Mesenchymal stem cell (in vitro differentiated cells and primary cell): ENCODE measurements around the gene TMEM63C.

Experiments
- DNase-seq: peaks from one replicate; pipeline ENCODE4 v3.0.0-alpha.2; 2013
- H2AFZ ChIP-seq: one replicate; pipeline ENCODE4 v1.6.1; 2013; ENCODE audit warnings: low read depth, mild to moderate bottlenecking, control low read depth, inconsistent platforms, low read length, moderate library complexity
- H2AK5ac ChIP-seq: 2 replicates; pipeline ENCODE4 v1.6.1; 2013; ENCODE audit warnings: low read length, moderate library complexity, mild to moderate bottlenecking, inconsistent platforms; ENCODE audit not compliant: severe bottlenecking
- H2BK120ac ChIP-seq: one replicate; pipeline ENCODE4 v1.6.1; 2013; ENCODE audit warnings: low read depth, mild to moderate bottlenecking, inconsistent platforms, low read length, moderate library complexity
- H2BK12ac ChIP-seq, 2 experiments: one replicate each; pipeline ENCODE4 v1.6.1; 2013; ENCODE audit warnings: inconsistent platforms in 2 of 2, low read length in 2 of 2, mild to moderate bottlenecking in 2 of 2, moderate library complexity in 2 of 2, control low read depth in 1 of 2
- H2BK15ac ChIP-seq: one replicate; pipeline ENCODE4 v1.6.1; 2013; ENCODE audit warnings: mild to moderate bottlenecking, low read depth, inconsistent platforms; ENCODE audit not compliant: poor library complexity, severe bottlenecking
- H2BK5ac ChIP-seq: 2 replicates; pipeline ENCODE4 v1.6.1; 2013; ENCODE audit warnings: low read depth, mild to moderate bottlenecking, low read length, control low read depth, inconsistent platforms; ENCODE audit not compliant: poor library complexity, severe bottlenecking
- H3K14ac ChIP-seq, 2 experiments: one replicate each; pipeline ENCODE4 v1.6.1; 2013; ENCODE audit warnings: inconsistent platforms in 2 of 2, low read length in 2 of 2, control low read depth in 1 of 2, mild to moderate bottlenecking in 1 of 2, moderate library complexity in 1 of 2
- H3K18ac ChIP-seq, 2 experiments: one replicate each; pipeline ENCODE4 v1.6.1; 2013; ENCODE audit warnings: inconsistent platforms in 2 of 2, low read length in 2 of 2, control low read depth in 1 of 2, low read depth in 1 of 2, mild to moderate bottlenecking in 1 of 2
- H3K23ac ChIP-seq, 2 experiments: one replicate each; pipeline ENCODE4 v1.6.1; 2013; ENCODE audit warnings: inconsistent platforms in 2 of 2, low read length in 2 of 2, mild to moderate bottlenecking in 2 of 2, moderate library complexity in 2 of 2, control low read depth in 1 of 2
- H3K27ac ChIP-seq: 2 replicates; pipeline ENCODE4 v1.5.1; 2013; ENCODE audit warnings: mild to moderate bottlenecking, moderate library complexity, low read length, control low read depth, inconsistent platforms; ENCODE audit not compliant: poor library complexity, severe bottlenecking
- H3K27me3 ChIP-seq, 2 experiments: 2 replicates each; pipeline versions ENCODE4 v1.6.1 to v1.7.0; 2013; ENCODE audit warnings: low read length in 2 of 2, mild to moderate bottlenecking in 2 of 2, moderate library complexity in 2 of 2, control low read depth in 1 of 2, inconsistent platforms in 1 of 2; ENCODE audit not compliant: control insufficient read depth in 1 of 2, insufficient read depth in 1 of 2
- H3K36me3 ChIP-seq, 2 experiments: 2 replicates each; pipeline versions ENCODE4 v1.6.1 to v1.7.0; 2013; ENCODE audit warnings: low read length in 2 of 2, control low read depth in 1 of 2, inconsistent platforms in 1 of 2, low read depth in 1 of 2, mild to moderate bottlenecking in 1 of 2; ENCODE audit not compliant: insufficient read depth in 2 of 2, control insufficient read depth in 1 of 2
- H3K4ac ChIP-seq, 2 experiments: one replicate each; pipeline ENCODE4 v1.6.1; 2013; ENCODE audit warnings: inconsistent platforms in 2 of 2, low read length in 2 of 2, mild to moderate bottlenecking in 2 of 2, moderate library complexity in 2 of 2, control low read depth in 1 of 2, low read depth in 1 of 2
- H3K4me1 ChIP-seq: 2 replicates; pipeline ENCODE4 v1.6.1; 2013; ENCODE audit warnings: low read depth, low read length, control low read depth; ENCODE audit not compliant: control insufficient read depth, insufficient read depth
- H3K4me2 ChIP-seq: 2 replicates; pipeline ENCODE4 v1.6.1; 2013; ENCODE audit warnings: low read length, mild to moderate bottlenecking, inconsistent platforms; ENCODE audit not compliant: poor library complexity, severe bottlenecking
- H3K4me3 ChIP-seq, 2 experiments: 2 replicates each; pipeline versions ENCODE4 v1.5.1 to v1.7.0; 2013; ENCODE audit warnings: low read length in 2 of 2, mild to moderate bottlenecking in 2 of 2, control low read depth in 1 of 2, low read depth in 1 of 2; ENCODE audit not compliant: insufficient read depth in 1 of 2
- H3K79me1 ChIP-seq: replicated peaks from 2 replicates; pipeline ENCODE4 v1.6.1; 2013; ENCODE audit warnings: mild to moderate bottlenecking, control low read depth, low read length, inconsistent platforms; ENCODE audit not compliant: poor library complexity, severe bottlenecking
- H3K9ac ChIP-seq: 2 replicates; pipeline ENCODE4 v1.7.0; 2013; ENCODE audit warnings: mild to moderate bottlenecking, low read length, moderate library complexity
- H3K9me3 ChIP-seq: 2 replicates; pipeline ENCODE4 v1.7.0; 2013; ENCODE audit warnings: mild to moderate bottlenecking, low read length; ENCODE audit not compliant: control insufficient read depth
- H4K8ac ChIP-seq: one replicate; pipeline ENCODE4 v1.6.1; 2013; ENCODE audit warnings: inconsistent platforms, mild to moderate bottlenecking, low read length, moderate library complexity
- H4K91ac ChIP-seq: one replicate; pipeline ENCODE4 v1.6.1; 2013; ENCODE audit warnings: mild to moderate bottlenecking, low read length, inconsistent platforms
- WGBS: methylation state at CpG from one replicate; pipeline ENCODE4 v1.1.7; 2013; ENCODE audit warnings: mixed read lengths; 5-methylcytosine and 5-hydroxymethylcytosine counted together

The TMEM63C gene

GRCh38 chr14:77212943-77213678 is 31.5 kb downstream of the TMEM63C start:
- H3K4me1 ChIP-seq: peaks cover 1% of the 10 kb centered on the region
- no peak overlapping the region for H3K18ac ChIP-seq
- H4K8ac ChIP-seq: no peak overlapping the region
- no peak overlapping the region for H3K4me2 ChIP-seq
- 16% methylated on average over 17 of the region's 17 CpGs for WGBS
- no peak overlapping the region for H2BK15ac ChIP-seq
- no peak overlapping the region for H2AK5ac ChIP-seq
- H3K79me1 ChIP-seq: no peaks in the 10 kb centered on the region
- DNase-seq: peak; percentile 10
- H2BK5ac ChIP-seq: no peak overlapping the region
- H3K23ac ChIP-seq: no peak overlapping the region
- no peaks in the 10 kb centered on the region for H3K9me3 ChIP-seq
- H3K27me3 ChIP-seq: peaks cover 50 to 63% of the 10 kb centered on the region in 2 experiments
- no peak overlapping the region for H2BK12ac ChIP-seq
- no peak overlapping the region for H2AFZ ChIP-seq
- no peak overlapping the region for H3K27ac ChIP-seq
- no peak overlapping the region for H3K4ac ChIP-seq
- no peak overlapping the region for H2BK120ac ChIP-seq
- H4K91ac ChIP-seq: no peak overlapping the region
- no peaks in the 10 kb centered on the region for H3K36me3 ChIP-seq
- H3K14ac ChIP-seq: no peak overlapping the region
- no peak overlapping the region for H3K4me3 ChIP-seq
- no peak overlapping the region for H3K9ac ChIP-seq

GRCh38 chr14:77213679-77214016 is 32.0 kb downstream of the TMEM63C start:
- H2BK120ac ChIP-seq: no peak overlapping the region
- no peak overlapping the region for H3K9ac ChIP-seq
- no peaks in the 10 kb centered on the region for H3K36me3 ChIP-seq
- no peak overlapping the region for H2AFZ ChIP-seq
- H3K14ac ChIP-seq: no peak overlapping the region
- H2BK5ac ChIP-seq: no peak overlapping the region
- H3K4me3 ChIP-seq: no peak overlapping the region
- no peak overlapping the region for H4K91ac ChIP-seq
- no peaks in the 10 kb centered on the region for H3K9me3 ChIP-seq
- H3K4ac ChIP-seq: no peak overlapping the region
- peaks cover 1% of the 10 kb centered on the region for H3K4me1 ChIP-seq
- H4K8ac ChIP-seq: no peak overlapping the region
- no peak overlapping the region for H3K18ac ChIP-seq
- no peak overlapping the region for H2BK15ac ChIP-seq
- no peak for DNase-seq
- peaks cover 53 to 65% of the 10 kb centered on the region in 2 experiments for H3K27me3 ChIP-seq
- H3K79me1 ChIP-seq: no peaks in the 10 kb centered on the region
- H3K4me2 ChIP-seq: no peak overlapping the region
- H2AK5ac ChIP-seq: no peak overlapping the region
- 51% methylated on average over 5 of the region's 6 CpGs for WGBS
- H2BK12ac ChIP-seq: no peak overlapping the region
- H3K23ac ChIP-seq: no peak overlapping the region
- H3K27ac ChIP-seq: no peak overlapping the region

GRCh38 chr14:77214216-77214615 is 32.6 kb downstream of the TMEM63C start:
- H3K4me1 ChIP-seq: peaks cover 1% of the 10 kb centered on the region
- H4K8ac ChIP-seq: no peak overlapping the region
- no peak overlapping the region for H2BK15ac ChIP-seq
- no peak overlapping the region for H3K18ac ChIP-seq
- H3K36me3 ChIP-seq: no peaks in the 10 kb centered on the region
- no peaks in the 10 kb centered on the region for H3K9me3 ChIP-seq
- no peak overlapping the region for H2AK5ac ChIP-seq
- no peak overlapping the region for H3K4me3 ChIP-seq
- H3K27me3 ChIP-seq: peaks cover 59 to 71% of the 10 kb centered on the region in 2 experiments
- DNase-seq: no peak
- H2AFZ ChIP-seq: no peak overlapping the region
- no peak overlapping the region for H3K4me2 ChIP-seq
- no peak overlapping the region for H2BK120ac ChIP-seq
- no peak overlapping the region for H2BK5ac ChIP-seq
- H3K9ac ChIP-seq: no peak overlapping the region
- H4K91ac ChIP-seq: no peak overlapping the region
- 87% methylated on average over 7 of the region's 7 CpGs for WGBS
- no peak overlapping the region for H3K14ac ChIP-seq
- H3K23ac ChIP-seq: no peak overlapping the region
- no peaks in the 10 kb centered on the region for H3K79me1 ChIP-seq
- H2BK12ac ChIP-seq: no peak overlapping the region
- H3K4ac ChIP-seq: no peak overlapping the region
- no peak overlapping the region for H3K27ac ChIP-seq

GRCh38 chr14:77217551-77217950 is 36.0 kb downstream of the TMEM63C start:
- no peak overlapping the region for H2BK12ac ChIP-seq
- H3K4ac ChIP-seq: no peak overlapping the region
- no peak overlapping the region for H3K4me2 ChIP-seq
- no peak overlapping the region for H4K91ac ChIP-seq
- H4K8ac ChIP-seq: no peak overlapping the region
- H3K9ac ChIP-seq: no peak overlapping the region
- no peaks in the 10 kb centered on the region for H3K36me3 ChIP-seq
- no peak overlapping the region for H3K23ac ChIP-seq
- peaks cover 59 to 80% of the 10 kb centered on the region in 2 experiments for H3K27me3 ChIP-seq
- no peak for DNase-seq
- H2BK15ac ChIP-seq: no peak overlapping the region
- 73% methylated on average over 3 of the region's 3 CpGs for WGBS
- no peak overlapping the region for H3K27ac ChIP-seq
- H2AK5ac ChIP-seq: no peak overlapping the region
- H2AFZ ChIP-seq: no peak overlapping the region
- no peak overlapping the region for H3K4me3 ChIP-seq
- no peak overlapping the region for H2BK120ac ChIP-seq
- no peak overlapping the region for H2BK5ac ChIP-seq
- no peaks in the 10 kb centered on the region for H3K79me1 ChIP-seq
- H3K4me1 ChIP-seq: peaks cover 1% of the 10 kb centered on the region
- H3K9me3 ChIP-seq: no peaks in the 10 kb centered on the region
- H3K18ac ChIP-seq: no peak overlapping the region
- H3K14ac ChIP-seq: no peak overlapping the region
